ENCODE results near the gene ARHGAP26. TPM values are rescaled to one million over a fixed set of nuclear protein-coding genes. Genes with fewer than 3 reads are reported as not detected.

The ARHGAP26 gene
- polyA plus RNA-seq, 1 donor from 2014 or later: 0.83 TPM

DNA sequence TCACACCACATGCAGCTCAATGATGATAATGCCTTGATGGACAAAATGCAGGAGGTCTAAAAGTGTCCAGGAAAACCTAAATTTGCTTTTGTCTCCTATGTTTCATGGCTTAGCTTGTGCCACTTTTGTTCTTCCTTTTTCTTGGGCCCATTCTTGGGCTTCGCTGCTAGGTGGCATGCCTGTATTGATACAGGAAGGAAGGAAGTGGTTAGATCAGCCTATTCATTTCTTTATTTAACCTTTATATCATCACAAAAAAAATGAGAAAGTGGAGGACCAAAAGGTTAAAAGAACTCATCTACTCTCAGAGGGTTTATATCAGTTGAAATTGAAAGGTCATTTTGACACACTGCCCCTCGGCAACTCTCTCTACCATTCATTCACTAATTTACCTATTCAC is 260.2 kb downstream of the ARHGAP26 start:
- Histone ChIP-seq H3K9me2 (ENCODE audit: insufficient read depth, low read length) (no peaks in the 10 kb centered on the region), H2AFZ (ENCODE audit: low read depth, low read length) (no peak overlapping the region), H3K36me3 (ENCODE audit: insufficient read depth, low read length) (no peaks in the 10 kb centered on the region), H3K4me3 (ENCODE audit: low read length) (no peak overlapping the region), H3F3A (ENCODE audit: insufficient read depth, low read length, poor library complexity, severe bottlenecking) (no peaks in the 10 kb centered on the region), H3K27ac (ENCODE audit: low read length) (no peak overlapping the region), H4K20me1 (ENCODE audit: insufficient read depth) (no peaks in the 10 kb centered on the region), H3K9me3 (ENCODE audit: low read length) (no peaks in the 10 kb centered on the region), H3K9ac (ENCODE audit: low read length) (no peak overlapping the region), H3K79me2 (replicated peaks; ENCODE audit: insufficient read depth, low read length) (no peaks in the 10 kb centered on the region), H3K27me3 (ENCODE audit: insufficient read depth, low read depth, low read length) (no peaks in the 10 kb centered on the region), H3K4me2 (ENCODE audit: low read length) (no peak overlapping the region)
- TF ChIP-seq SMC3 (conservative IDR thresholded peaks at IDR 0.05; ENCODE audit: poor library complexity): no peak
- TF ChIP-seq, protein P1, sequence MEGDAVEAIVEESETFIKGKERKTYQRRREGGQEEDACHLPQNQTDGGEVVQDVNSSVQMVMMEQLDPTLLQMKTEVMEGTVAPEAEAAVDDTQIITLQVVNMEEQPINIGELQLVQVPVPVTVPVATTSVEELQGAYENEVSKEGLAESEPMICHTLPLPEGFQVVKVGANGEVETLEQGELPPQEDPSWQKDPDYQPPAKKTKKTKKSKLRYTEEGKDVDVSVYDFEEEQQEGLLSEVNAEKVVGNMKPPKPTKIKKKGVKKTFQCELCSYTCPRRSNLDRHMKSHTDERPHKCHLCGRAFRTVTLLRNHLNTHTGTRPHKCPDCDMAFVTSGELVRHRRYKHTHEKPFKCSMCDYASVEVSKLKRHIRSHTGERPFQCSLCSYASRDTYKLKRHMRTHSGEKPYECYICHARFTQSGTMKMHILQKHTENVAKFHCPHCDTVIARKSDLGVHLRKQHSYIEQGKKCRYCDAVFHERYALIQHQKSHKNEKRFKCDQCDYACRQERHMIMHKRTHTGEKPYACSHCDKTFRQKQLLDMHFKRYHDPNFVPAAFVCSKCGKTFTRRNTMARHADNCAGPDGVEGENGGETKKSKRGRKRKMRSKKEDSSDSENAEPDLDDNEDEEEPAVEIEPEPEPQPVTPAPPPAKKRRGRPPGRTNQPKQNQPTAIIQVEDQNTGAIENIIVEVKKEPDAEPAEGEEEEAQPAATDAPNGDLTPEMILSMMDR (IDR thresholded peaks at IDR 0.05; ENCODE audit: poor library complexity, severe bottlenecking): no peak
- TF ChIP-seq EZH2 (IDR thresholded peaks at IDR 0.05; ENCODE audit: borderline replicate concordance, insufficient read depth, low read length, poor library complexity, severe bottlenecking): no peak
- TF ChIP-seq, protein P2, sequence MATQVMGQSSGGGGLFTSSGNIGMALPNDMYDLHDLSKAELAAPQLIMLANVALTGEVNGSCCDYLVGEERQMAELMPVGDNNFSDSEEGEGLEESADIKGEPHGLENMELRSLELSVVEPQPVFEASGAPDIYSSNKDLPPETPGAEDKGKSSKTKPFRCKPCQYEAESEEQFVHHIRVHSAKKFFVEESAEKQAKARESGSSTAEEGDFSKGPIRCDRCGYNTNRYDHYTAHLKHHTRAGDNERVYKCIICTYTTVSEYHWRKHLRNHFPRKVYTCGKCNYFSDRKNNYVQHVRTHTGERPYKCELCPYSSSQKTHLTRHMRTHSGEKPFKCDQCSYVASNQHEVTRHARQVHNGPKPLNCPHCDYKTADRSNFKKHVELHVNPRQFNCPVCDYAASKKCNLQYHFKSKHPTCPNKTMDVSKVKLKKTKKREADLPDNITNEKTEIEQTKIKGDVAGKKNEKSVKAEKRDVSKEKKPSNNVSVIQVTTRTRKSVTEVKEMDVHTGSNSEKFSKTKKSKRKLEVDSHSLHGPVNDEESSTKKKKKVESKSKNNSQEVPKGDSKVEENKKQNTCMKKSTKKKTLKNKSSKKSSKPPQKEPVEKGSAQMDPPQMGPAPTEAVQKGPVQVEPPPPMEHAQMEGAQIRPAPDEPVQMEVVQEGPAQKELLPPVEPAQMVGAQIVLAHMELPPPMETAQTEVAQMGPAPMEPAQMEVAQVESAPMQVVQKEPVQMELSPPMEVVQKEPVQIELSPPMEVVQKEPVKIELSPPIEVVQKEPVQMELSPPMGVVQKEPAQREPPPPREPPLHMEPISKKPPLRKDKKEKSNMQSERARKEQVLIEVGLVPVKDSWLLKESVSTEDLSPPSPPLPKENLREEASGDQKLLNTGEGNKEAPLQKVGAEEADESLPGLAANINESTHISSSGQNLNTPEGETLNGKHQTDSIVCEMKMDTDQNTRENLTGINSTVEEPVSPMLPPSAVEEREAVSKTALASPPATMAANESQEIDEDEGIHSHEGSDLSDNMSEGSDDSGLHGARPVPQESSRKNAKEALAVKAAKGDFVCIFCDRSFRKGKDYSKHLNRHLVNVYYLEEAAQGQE (IDR thresholded peaks at IDR 0.05; ENCODE audit: borderline replicate concordance): no peak
- no peak for TF ChIP-seq MXI1 (conservative IDR thresholded peaks at IDR 0.05; ENCODE audit: poor library complexity, severe bottlenecking)
- no peak for TF ChIP-seq EP300 (conservative IDR thresholded peaks at IDR 0.05; ENCODE audit: poor library complexity, severe bottlenecking)
- no peak for TF ChIP-seq TAF1 (IDR thresholded peaks at IDR 0.05; ENCODE audit: low read depth)
- TF ChIP-seq RAD21 (conservative IDR thresholded peaks at IDR 0.05): no peak
- TF ChIP-seq POLR2AphosphoS5 (IDR thresholded peaks at IDR 0.05): no peak

DNA sequence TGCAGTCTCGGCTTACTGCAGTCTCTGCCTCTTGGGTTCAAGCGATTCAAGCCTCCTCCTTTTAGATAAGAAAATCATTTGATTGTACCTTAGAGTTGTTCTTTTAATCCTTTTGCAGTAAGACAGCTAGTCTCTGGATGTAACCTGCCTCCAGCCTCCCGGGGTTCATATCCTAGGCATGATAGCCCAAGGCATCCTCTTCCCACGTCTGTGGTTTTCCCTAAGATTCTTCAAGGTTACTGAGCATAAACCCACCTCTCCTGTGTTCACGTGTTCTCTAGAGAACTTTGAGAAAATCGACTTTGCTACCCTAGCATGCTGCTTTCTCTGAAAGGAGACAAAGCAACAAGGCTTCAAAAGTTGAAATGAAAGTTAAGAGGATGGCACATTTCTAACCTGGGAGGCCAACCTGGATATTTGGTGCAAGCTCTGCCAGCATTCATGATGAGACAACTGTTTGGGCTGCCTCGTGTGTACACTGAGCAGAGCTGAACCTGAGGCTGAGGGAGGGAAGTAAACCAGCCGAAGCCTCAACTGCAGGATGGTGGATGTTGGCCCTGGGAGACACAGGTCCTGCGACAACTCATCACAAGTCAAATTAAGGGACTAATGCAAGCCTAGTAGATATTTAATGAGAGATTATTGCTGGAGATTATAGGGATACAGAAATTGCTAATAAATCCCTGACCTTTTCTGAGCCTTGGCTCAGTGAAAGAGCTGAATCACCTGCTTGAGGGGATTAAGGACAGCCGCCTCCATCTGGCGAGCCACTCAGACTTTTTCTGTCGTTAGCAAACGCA is 261.8 kb downstream of the ARHGAP26 start:
- H2AFZ ChIP-seq (ENCODE audit: low read depth, low read length): no peak overlapping the region
- no peak overlapping the region for H3K4me3 ChIP-seq (ENCODE audit: low read length)
- no peak overlapping the region for H3K4me2 ChIP-seq (ENCODE audit: low read length)

More for the DNA sequence above, 261.8 kb downstream of the ARHGAP26 start:
- H3F3A ChIP-seq (ENCODE audit: insufficient read depth, low read length, poor library complexity, severe bottlenecking): no peaks in the 10 kb centered on the region
- no peaks in the 10 kb centered on the region for H3K9me3 ChIP-seq (ENCODE audit: low read length)
- H3K9me2 ChIP-seq (ENCODE audit: insufficient read depth, low read length): no peaks in the 10 kb centered on the region
- H3K27ac ChIP-seq (ENCODE audit: low read length): no peak overlapping the region
- H3K79me2 ChIP-seq (replicated peaks; ENCODE audit: insufficient read depth, low read length): no peaks in the 10 kb centered on the region
- H4K20me1 ChIP-seq (ENCODE audit: insufficient read depth): no peaks in the 10 kb centered on the region
- TF ChIP-seq EP300 (conservative IDR thresholded peaks at IDR 0.05; ENCODE audit: poor library complexity, severe bottlenecking) (no peak), EZH2 (IDR thresholded peaks at IDR 0.05; ENCODE audit: borderline replicate concordance, insufficient read depth, low read length, poor library complexity, severe bottlenecking) (no peak), MXI1 (conservative IDR thresholded peaks at IDR 0.05; ENCODE audit: poor library complexity, severe bottlenecking) (no peak), RAD21 (conservative IDR thresholded peaks at IDR 0.05) (no peak), TAF1 (IDR thresholded peaks at IDR 0.05; ENCODE audit: low read depth) (no peak)
- no peaks in the 10 kb centered on the region for H3K27me3 ChIP-seq (ENCODE audit: insufficient read depth, low read depth, low read length)
- H3K9ac ChIP-seq (ENCODE audit: low read length): no peak overlapping the region
- no peaks in the 10 kb centered on the region for H3K36me3 ChIP-seq (ENCODE audit: insufficient read depth, low read length)
